ENCODE results near the gene RHEX.

The RHEX gene

GRCh38 chr1:206107168-206107544 is 54.2 kb downstream of the RHEX start:
- TF ChIP-seq SIN3A (IDR thresholded peaks at IDR 0.05; ENCODE audit: borderline replicate concordance, insufficient read depth, low read length) (no peak), TAF1 (IDR thresholded peaks at IDR 0.05; ENCODE audit: borderline replicate concordance, insufficient read depth, low read length) (no peak), FOXP2 (optimal IDR thresholded peaks at IDR 0.05; ENCODE audit: borderline replicate concordance, extremely low read depth, extremely low read length, insufficient read depth) (no peak)

- no peak for TF ChIP-seq FOXP2 (optimal IDR thresholded peaks at IDR 0.05; ENCODE audit: borderline replicate concordance, extremely low read depth, extremely low read length, insufficient read depth)
Observed at GRCh38 chr1:206108635-206109034, 55.7 kb downstream of the RHEX start.

GRCh38 chr1:206109718-206110117 is 56.7 kb downstream of the RHEX start:
- no peak for TF ChIP-seq POLR2AphosphoS5 (IDR thresholded peaks at IDR 0.05; ENCODE audit: low read depth, low read length)
- TF ChIP-seq REST (IDR thresholded peaks at IDR 0.05; ENCODE audit: insufficient read depth in 1 of 2, low read depth in 2 of 2, low read length in 2 of 2): no peak
- TF ChIP-seq TAF1 (IDR thresholded peaks at IDR 0.05; ENCODE audit: borderline replicate concordance, insufficient read depth, low read length): no peak
- TF ChIP-seq SIN3A (IDR thresholded peaks at IDR 0.05; ENCODE audit: borderline replicate concordance, insufficient read depth, low read length): no peak
- TF ChIP-seq FOXP2 (optimal IDR thresholded peaks at IDR 0.05; ENCODE audit: borderline replicate concordance, extremely low read depth, extremely low read length, insufficient read depth): no peak

- no peak for TF ChIP-seq FOXP2 (optimal IDR thresholded peaks at IDR 0.05; ENCODE audit: borderline replicate concordance, extremely low read depth, extremely low read length, insufficient read depth)
- TF ChIP-seq SIN3A (IDR thresholded peaks at IDR 0.05; ENCODE audit: borderline replicate concordance, insufficient read depth, low read length): no peak
- no peak for TF ChIP-seq POLR2AphosphoS5 (IDR thresholded peaks at IDR 0.05; ENCODE audit: low read depth, low read length)
- no peak for TF ChIP-seq REST (IDR thresholded peaks at IDR 0.05; ENCODE audit: insufficient read depth in 1 of 2, low read depth in 2 of 2, low read length in 2 of 2)
- no peak for TF ChIP-seq TAF1 (IDR thresholded peaks at IDR 0.05; ENCODE audit: borderline replicate concordance, insufficient read depth, low read length)
Observed at GRCh38 chr1:206110161-206110560, 57.2 kb downstream of the RHEX start.

- TF ChIP-seq REST (IDR thresholded peaks at IDR 0.05; ENCODE audit: insufficient read depth in 1 of 2, low read depth in 2 of 2, low read length in 2 of 2) (no peak), SIN3A (IDR thresholded peaks at IDR 0.05; ENCODE audit: borderline replicate concordance, insufficient read depth, low read length) (no peak), FOXP2 (optimal IDR thresholded peaks at IDR 0.05; ENCODE audit: borderline replicate concordance, extremely low read depth, extremely low read length, insufficient read depth) (no peak), TAF1 (IDR thresholded peaks at IDR 0.05; ENCODE audit: borderline replicate concordance, insufficient read depth, low read length) (no peak), POLR2AphosphoS5 (IDR thresholded peaks at IDR 0.05; ENCODE audit: low read depth, low read length) (no peak)
Observed at GRCh38 chr1:206110820-206111219, 57.8 kb downstream of the RHEX start.

GRCh38 chr1:206111271-206111927 is 58.4 kb downstream of the RHEX start:
- no peak for TF ChIP-seq SIN3A (IDR thresholded peaks at IDR 0.05; ENCODE audit: borderline replicate concordance, insufficient read depth, low read length)
- no peak for TF ChIP-seq POLR2AphosphoS5 (IDR thresholded peaks at IDR 0.05; ENCODE audit: low read depth, low read length)
- no peak for TF ChIP-seq REST (IDR thresholded peaks at IDR 0.05; ENCODE audit: insufficient read depth in 1 of 2, low read depth in 2 of 2, low read length in 2 of 2)
- no peak for TF ChIP-seq TAF1 (IDR thresholded peaks at IDR 0.05; ENCODE audit: borderline replicate concordance, insufficient read depth, low read length)
- no peak for TF ChIP-seq FOXP2 (optimal IDR thresholded peaks at IDR 0.05; ENCODE audit: borderline replicate concordance, extremely low read depth, extremely low read length, insufficient read depth)
